Measurements from ENCODE around the gene ENOX1.
"Not testable (repeated sequence)": the region's sequence is repeated elsewhere in the genome, so short reads cannot be mapped to it uniquely, and the experiment has no call there.

The ENOX1 gene

GRCh38 chr13:43431290-43431716 lies 355.5 kb downstream of the ENOX1 start:
- no peak for DNase-seq (ENCODE audit: low read depth)

GRCh38 chr13:43428545-43429296 lies 358.1 kb downstream of the ENOX1 start:
- no peak for DNase-seq (ENCODE audit: low read depth)

- no peak for DNase-seq (ENCODE audit: low read depth)
Measured at GRCh38 chr13:43426355-43426754, 360.4 kb downstream of the ENOX1 start.

- DNase-seq (ENCODE audit: low read depth), result no peak
Measured at GRCh38 chr13:43425234-43425633, 361.5 kb downstream of the ENOX1 start.

- DNase-seq (ENCODE audit: low read depth), result no peak
Measured at GRCh38 chr13:43424412-43424811, 362.4 kb downstream of the ENOX1 start.

GRCh38 chr13:43422116-43422515 lies 364.7 kb downstream of the ENOX1 start:
- DNase-seq (ENCODE audit: low read depth), result no peak

GRCh38 chr13:43416842-43417241 lies 369.9 kb downstream of the ENOX1 start:
- not testable (repeated sequence) for DNase-seq (ENCODE audit: low read depth)

- not testable (repeated sequence) for DNase-seq (ENCODE audit: low read depth)
Measured at GRCh38 chr13:43416408-43416807, 370.4 kb downstream of the ENOX1 start.

- DNase-seq (ENCODE audit: low read depth), result not testable (repeated sequence)
Measured at GRCh38 chr13:43415903-43416391, 370.8 kb downstream of the ENOX1 start.

GRCh38 chr13:43414111-43414510 lies 372.7 kb downstream of the ENOX1 start:
- no peak for DNase-seq (ENCODE audit: low read depth)

- no peak for DNase-seq (ENCODE audit: low read depth)
Measured at GRCh38 chr13:43411741-43412140, 375.0 kb downstream of the ENOX1 start.

GRCh38 chr13:43411211-43411610 lies 375.6 kb downstream of the ENOX1 start:
- DNase-seq (ENCODE audit: low read depth), result no peak

GRCh38 chr13:43408274-43408673 lies 378.5 kb downstream of the ENOX1 start:
- no peak for DNase-seq (ENCODE audit: low read depth)

GRCh38 chr13:43407023-43407581 lies 379.7 kb downstream of the ENOX1 start:
- DNase-seq (ENCODE audit: low read depth), result no peak

GRCh38 chr13:43405457-43405856 lies 381.3 kb downstream of the ENOX1 start:
- DNase-seq (ENCODE audit: low read depth), result no peak

GRCh38 chr13:43402380-43402779 lies 384.4 kb downstream of the ENOX1 start:
- no peak for DNase-seq (ENCODE audit: low read depth)

- DNase-seq (ENCODE audit: low read depth), result no peak
Measured at GRCh38 chr13:43401361-43401760, 385.4 kb downstream of the ENOX1 start.

GRCh38 chr13:43397111-43397510 lies 389.7 kb downstream of the ENOX1 start:
- no peak for DNase-seq (ENCODE audit: low read depth)

- DNase-seq (ENCODE audit: low read depth), result no peak
Measured at GRCh38 chr13:43391036-43391435, 395.7 kb downstream of the ENOX1 start.

GRCh38 chr13:43390619-43391018 lies 396.2 kb downstream of the ENOX1 start:
- DNase-seq (ENCODE audit: low read depth), result no peak

- DNase-seq (ENCODE audit: low read depth), result no peak
Measured at GRCh38 chr13:43389983-43390382, 396.8 kb downstream of the ENOX1 start.

- DNase-seq (ENCODE audit: low read depth), result no peak
Measured at GRCh38 chr13:43389573-43389972, 397.2 kb downstream of the ENOX1 start.

- DNase-seq (ENCODE audit: low read depth), result no peak
Measured at GRCh38 chr13:43388282-43389034, 398.3 kb downstream of the ENOX1 start.

Measured in activated T-cell treated with anti-CD3 and anti-CD28 coated beads for 1 hour (primary cell).